HepG2 (cell line): ENCODE data around the gene EMP2. TPM values are rescaled to one million over a fixed set of nuclear protein-coding genes. Genes with fewer than 3 reads are reported as not detected.

ENCODE experiments used
- CEBPG ChIP-seq: IDR thresholded peaks from 2 replicates; pipeline ENCODE4 v1.6.1; 2016
- CREM ChIP-seq, 2 experiments: sonication (generic) in 1 of 2; formaldehyde crosslinking in 1 of 2; IDR thresholded peaks; 2 replicates each; pipeline versions ENCODE4 v1.4.0 to v1.6.1; 2016 to 2020; ENCODE audit warnings: antibody characterized with exemption in 1 of 2, mild to moderate bottlenecking in 1 of 2, missing genetic modification reagents in 1 of 2
- JARID2 ChIP-seq: sonication (generic); formaldehyde crosslinking; IDR thresholded peaks from 2 replicates; pipeline ENCODE4 v1.8.1; 2023; ENCODE audit warnings: missing genetic modification reagents, inconsistent platforms; ENCODE audit not compliant: insufficient replicate concordance
- KLF11 ChIP-seq: IDR thresholded peaks from 2 replicates; pipeline ENCODE4 v1.6.1; 2016; ENCODE audit warnings: missing compliant biosample characterization
- KLF6 ChIP-seq: IDR thresholded peaks from 2 replicates; pipeline ENCODE4 v1.8.0; 2016; ENCODE audit warnings: missing biosample characterization, missing genetic modification reagents
- MEIS1 ChIP-seq: sonication (generic); formaldehyde crosslinking; IDR thresholded peaks from 2 replicates; pipeline ENCODE4 v1.9.0; 2021; ENCODE audit warnings: mild to moderate bottlenecking, missing genetic modification reagents, moderate library complexity, borderline replicate concordance
- MTF1 ChIP-seq: sonication (generic); formaldehyde crosslinking; IDR thresholded peaks from 2 replicates; pipeline ENCODE4 v1.5.0; 2020; ENCODE audit warnings: missing genetic modification reagents
- MXI1 ChIP-seq: IDR thresholded peaks from 3 replicates; pipeline ENCODE4 v1.6.1; 2012; ENCODE audit warnings: low read depth, low read length, inconsistent platforms, borderline replicate concordance
- NCOR1 ChIP-seq: fragments of 200-600 bp; sonication (generic); IDR thresholded peaks from 2 replicates; pipeline ENCODE4 v1.7.0; 2017; ENCODE audit warnings: antibody characterized with exemption, low read length, borderline replicate concordance
- RERE ChIP-seq: IDR thresholded peaks from 2 replicates; pipeline ENCODE4 v1.6.1; 2016; ENCODE audit warnings: low read depth, missing genetic modification reagents, missing compliant biosample characterization
- SCMH1 ChIP-seq: sonication (generic); formaldehyde crosslinking; IDR thresholded peaks from 2 replicates; pipeline ENCODE4 v1.9.0; 2021; ENCODE audit warnings: missing genetic modification reagents, mild to moderate bottlenecking, borderline replicate concordance
- SKI ChIP-seq: fragments of 450-650 bp; IDR thresholded peaks from one replicate; pipeline ENCODE4 v1.6.1; 2018; ENCODE audit warnings: mild to moderate bottlenecking; ENCODE audit not compliant: partially characterized antibody
- ZNF329 ChIP-seq: sonication (generic); formaldehyde crosslinking; IDR thresholded peaks from 2 replicates; pipeline ENCODE4 v1.9.0; 2021; ENCODE audit warnings: low read depth, mild to moderate bottlenecking, missing genetic modification reagents
- ZNF441 ChIP-seq: sonication (generic); formaldehyde crosslinking; IDR thresholded peaks from 2 replicates; pipeline ENCODE4 v1.7.0; 2021; ENCODE audit warnings: missing genetic modification reagents, borderline replicate concordance
- ZNF468 ChIP-seq: sonication (generic); formaldehyde crosslinking; IDR thresholded peaks from 2 replicates; pipeline ENCODE4 v1.8.0; 2022; ENCODE audit warnings: mild to moderate bottlenecking, moderate library complexity, missing genetic modification reagents
- ZNF546 ChIP-seq: sonication (generic); formaldehyde crosslinking; conservative IDR thresholded peaks from 2 replicates; pipeline ENCODE4 v1.8.1; 2023; ENCODE audit warnings: mild to moderate bottlenecking, missing genetic modification reagents
- ZNF652 ChIP-seq: IDR thresholded peaks from 2 replicates; pipeline ENCODE4 v1.6.1; 2016; ENCODE audit warnings: low read depth, borderline replicate concordance
- polyA plus RNA-seq, 8 experiments: library from polyadenylated mRNA; depleted of rRNA in 3 of 8; stranded (reverse) in 7 of 8; unstranded in 1 of 8; fragments of >200 nt; fragmentation: Illumina TruSeq in 4 of 8; extraction: Trizol in 4 of 8; gene quantifications; 2 replicates each; pipeline versions ENCODE4 v1.2.1 to v1.2.3, GENCODE V29; 2011 to 2016; ENCODE audit warnings: low read depth in 4 of 8, missing spikeins in 1 of 8, mixed read lengths in 1 of 8; ENCODE audit not compliant: insufficient read depth in 1 of 8
- total RNA-seq, 5 experiments: library from RNA; depleted of rRNA; stranded (reverse); fragments of >200 nt; fragmentation: Illumina TruSeq; extraction: Trizol; gene quantifications; 2 replicates each; pipeline ENCODE4 v1.2.3, GENCODE V29; 2016; ENCODE audit warnings: low read depth in 1 of 5
- TF ChIP-seq, protein P1 (sequence below): sonication (generic); formaldehyde crosslinking; conservative IDR thresholded peaks from 2 replicates; pipeline ENCODE4 v1.4.0; 2020; ENCODE audit warnings: missing genetic modification reagents
- TF ChIP-seq, protein P2 (sequence below): sonication (generic); formaldehyde crosslinking; IDR thresholded peaks from 2 replicates; pipeline ENCODE4 v1.5.0; 2020; ENCODE audit warnings: missing genetic modification reagents

The EMP2 gene
- total and polyA plus RNA-seq, 2 of the 13 experiments (the other 11 are each of a cell fraction or from before 2014, with no cell fraction given) = 24.6 to 91.2 TPM

GRCh38 chr16:10610499-10611184 is 30.2 kb upstream of the EMP2 start (continued):
- TF ChIP-seq RERE (CRISPR knock-in tag) = peak; percentile 49; the same call in 1 of the 2 replicates
- TF ChIP-seq ZNF329 (CRISPR knock-in tag) = 0 out of 2 replicates have a peak, but pooled peaks have one; percentile 28
- TF ChIP-seq, protein P1, sequence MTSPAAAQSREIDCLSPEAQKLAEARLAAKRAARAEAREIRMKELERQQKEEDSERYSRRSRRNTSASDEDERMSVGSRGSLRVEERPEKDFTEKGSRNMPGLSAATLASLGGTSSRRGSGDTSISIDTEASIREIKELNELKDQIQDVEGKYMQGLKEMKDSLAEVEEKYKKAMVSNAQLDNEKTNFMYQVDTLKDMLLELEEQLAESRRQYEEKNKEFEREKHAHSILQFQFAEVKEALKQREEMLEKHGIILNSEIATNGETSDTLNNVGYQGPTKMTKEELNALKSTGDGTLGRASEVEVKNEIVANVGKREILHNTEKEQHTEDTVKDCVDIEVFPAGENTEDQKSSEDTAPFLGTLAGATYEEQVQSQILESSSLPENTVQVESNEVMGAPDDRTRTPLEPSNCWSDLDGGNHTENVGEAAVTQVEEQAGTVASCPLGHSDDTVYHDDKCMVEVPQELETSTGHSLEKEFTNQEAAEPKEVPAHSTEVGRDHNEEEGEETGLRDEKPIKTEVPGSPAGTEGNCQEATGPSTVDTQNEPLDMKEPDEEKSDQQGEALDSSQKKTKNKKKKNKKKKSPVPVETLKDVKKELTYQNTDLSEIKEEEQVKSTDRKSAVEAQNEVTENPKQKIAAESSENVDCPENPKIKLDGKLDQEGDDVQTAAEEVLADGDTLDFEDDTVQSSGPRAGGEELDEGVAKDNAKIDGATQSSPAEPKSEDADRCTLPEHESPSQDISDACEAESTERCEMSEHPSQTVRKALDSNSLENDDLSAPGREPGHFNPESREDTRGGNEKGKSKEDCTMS (CRISPR knock-in tag) = no peak
- no peak for TF ChIP-seq SCMH1 (CRISPR knock-in tag)
- TF ChIP-seq ZNF468 (CRISPR knock-in tag) = no peak
- TF ChIP-seq ZNF652 (CRISPR knock-in tag) = peak; percentile 12; the same call in 1 of the 2 replicates
- no peak for TF ChIP-seq MXI1
- TF ChIP-seq ZNF546 (CRISPR knock-in tag) = peak; percentile 57; the same call in 1 of the 2 replicates
- TF ChIP-seq SKI = peak; percentile 13
- peak; percentile 31; the same call in 1 of the 2 replicates for TF ChIP-seq ZNF441
- TF ChIP-seq MEIS1 (CRISPR knock-in tag) = peak; percentile 81
- TF ChIP-seq, protein P2, sequence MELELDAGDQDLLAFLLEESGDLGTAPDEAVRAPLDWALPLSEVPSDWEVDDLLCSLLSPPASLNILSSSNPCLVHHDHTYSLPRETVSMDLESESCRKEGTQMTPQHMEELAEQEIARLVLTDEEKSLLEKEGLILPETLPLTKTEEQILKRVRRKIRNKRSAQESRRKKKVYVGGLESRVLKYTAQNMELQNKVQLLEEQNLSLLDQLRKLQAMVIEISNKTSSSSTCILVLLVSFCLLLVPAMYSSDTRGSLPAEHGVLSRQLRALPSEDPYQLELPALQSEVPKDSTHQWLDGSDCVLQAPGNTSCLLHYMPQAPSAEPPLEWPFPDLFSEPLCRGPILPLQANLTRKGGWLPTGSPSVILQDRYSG (CRISPR knock-in tag) = no peak
- TF ChIP-seq KLF11 (CRISPR knock-in tag) = no peak
- no peak for TF ChIP-seq MTF1 (CRISPR knock-in tag)
- TF ChIP-seq KLF6 = 0 out of 2 replicates have a peak, but pooled peaks have one; percentile 11
- TF ChIP-seq CEBPG (CRISPR knock-in tag) = peak; percentile 77
- peak; percentile 91 for TF ChIP-seq CREM (IDR thresholded peaks at IDR 0.05)
- no peak for TF ChIP-seq CREM (CRISPR knock-in tag; IDR thresholded peaks at IDR 0.05)
- TF ChIP-seq NCOR1 = peak; percentile 89; the same call in 1 of the 2 replicates
- TF ChIP-seq JARID2 = no peak
